ENCODE data around the gene SORCS2.
A peak's percentile ranks its signal among the peaks of the same experiment; 100 is the strongest.

SORCS2 gene

DNA sequence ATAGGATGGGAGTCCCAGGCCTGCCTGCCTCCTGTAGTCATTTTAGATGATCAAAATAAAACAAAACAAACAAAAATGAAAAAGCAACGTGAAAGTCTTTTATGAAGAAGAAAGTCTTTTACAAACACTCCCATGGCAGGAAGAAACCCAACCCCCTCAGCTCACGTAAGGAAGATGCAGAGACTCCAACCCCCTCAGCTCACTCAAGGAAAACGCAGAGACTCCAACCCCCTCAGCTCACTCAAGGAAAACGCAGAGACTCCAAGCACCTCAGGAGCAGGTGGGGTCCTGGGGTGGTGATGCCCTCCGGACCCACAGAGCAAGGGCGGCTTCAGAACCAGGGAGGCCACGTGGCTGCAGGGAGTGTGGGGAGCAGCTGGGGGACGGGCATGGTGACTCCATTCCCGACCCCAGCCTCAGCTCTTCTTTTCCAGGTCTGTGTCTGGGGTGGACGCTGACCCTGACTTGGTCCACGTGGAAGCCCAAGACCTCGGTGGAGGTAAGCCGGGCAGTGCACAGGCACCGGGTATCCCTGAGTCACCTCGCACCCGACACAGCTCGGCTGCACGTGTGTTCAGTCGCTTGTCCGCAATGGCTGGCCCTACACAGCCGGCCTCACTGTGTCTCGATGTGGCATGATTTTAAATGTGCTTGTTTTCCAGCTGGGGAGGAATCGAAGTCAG, 468.9 kb downstream of the SORCS2 start:
- DNase-seq: no peak

DNA sequence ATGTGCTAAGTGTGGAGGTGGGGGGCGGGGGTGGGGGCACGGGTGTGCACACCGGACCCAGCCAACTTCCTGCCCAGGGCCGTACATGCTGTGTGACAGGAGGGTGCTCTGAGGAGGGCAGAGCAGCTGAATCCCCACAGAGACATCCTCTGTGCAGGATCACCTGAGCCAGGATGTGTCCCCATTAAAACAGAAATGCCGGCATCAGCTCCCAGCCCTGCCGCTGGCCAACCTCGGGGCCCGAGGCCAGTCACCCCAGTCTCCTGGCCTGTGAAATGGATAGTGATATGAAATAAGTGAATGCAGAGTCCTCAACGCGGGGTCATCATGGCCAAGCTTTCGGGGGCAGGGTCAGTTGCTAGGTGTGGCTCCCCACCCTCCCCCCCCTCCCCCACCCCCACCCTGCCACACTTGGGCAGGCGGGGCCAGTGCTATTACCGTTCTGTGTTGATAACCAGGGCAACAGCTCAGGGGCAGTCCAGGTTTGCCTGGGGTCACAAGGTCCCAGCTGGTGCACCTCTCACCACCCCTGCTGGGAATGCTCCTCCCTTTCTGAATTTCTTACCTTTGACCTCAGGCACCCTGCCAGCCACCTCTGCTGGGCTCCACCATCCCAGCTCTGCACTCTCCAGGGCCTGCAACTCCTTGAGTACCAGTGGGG, 469.6 kb downstream of the SORCS2 start:
- DNase-seq: no peak

DNA sequence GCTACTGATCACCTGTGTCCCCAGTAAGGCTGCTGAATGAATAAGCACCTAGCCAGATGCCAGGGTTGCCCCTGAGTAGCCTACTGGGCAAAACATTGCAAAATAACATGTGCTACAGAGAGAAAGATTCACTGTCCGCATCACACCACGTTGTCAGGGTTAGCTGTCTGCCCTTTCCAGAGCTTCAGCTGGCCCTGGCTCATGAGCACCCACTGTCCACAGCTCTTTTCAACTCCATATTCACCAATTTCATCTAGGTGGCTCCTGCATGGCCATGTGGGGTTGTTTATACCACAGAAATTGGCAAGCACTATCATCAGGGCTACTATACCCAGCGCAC, 470.1 kb downstream of the SORCS2 start:
- DNase-seq: no peak

DNA sequence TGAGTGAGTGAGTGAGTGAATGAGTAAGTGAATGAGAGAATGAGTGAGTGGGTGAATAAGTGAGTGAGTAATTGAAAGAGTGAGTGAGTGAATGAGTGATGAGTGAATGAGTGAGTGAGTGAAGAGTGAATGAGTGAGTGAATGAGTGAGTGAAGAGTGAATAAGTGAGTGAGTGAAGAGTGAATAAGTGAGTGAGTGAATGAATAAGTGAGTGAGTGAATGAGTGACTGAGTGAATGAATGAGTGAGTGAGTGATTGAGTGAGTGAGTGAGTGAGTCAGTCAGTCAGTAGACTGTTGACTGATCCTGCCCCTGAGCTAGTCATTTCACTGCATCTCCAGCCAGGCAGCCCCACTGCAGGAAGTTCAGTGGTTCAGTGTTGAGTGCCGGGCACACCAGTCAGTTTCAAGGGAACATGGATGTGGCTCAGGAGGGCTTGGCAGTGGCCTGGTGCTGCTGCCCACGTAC, 470.8 kb downstream of the SORCS2 start:
- DNase-seq: no peak

DNA sequence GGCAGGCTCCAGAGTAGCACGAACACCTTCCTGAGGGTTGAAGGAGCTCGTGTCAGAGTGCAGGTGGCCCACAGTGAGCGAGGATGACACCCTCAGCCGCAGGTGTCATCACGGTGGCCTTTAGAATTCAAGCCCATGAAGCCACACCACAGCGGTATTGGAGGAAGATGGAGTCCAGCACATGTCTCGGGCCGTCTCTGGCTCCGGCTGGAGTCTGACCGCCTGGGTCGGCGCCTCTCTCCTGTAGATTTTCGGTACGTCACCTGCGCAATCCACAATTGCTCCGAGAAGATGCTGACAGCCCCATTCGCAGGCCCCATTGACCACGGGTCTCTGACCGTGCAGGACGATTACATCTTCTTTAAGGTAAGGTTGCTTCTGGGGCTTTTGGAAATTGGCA, 471.8 kb downstream of the SORCS2 start:
- no peak for DNase-seq

DNA sequence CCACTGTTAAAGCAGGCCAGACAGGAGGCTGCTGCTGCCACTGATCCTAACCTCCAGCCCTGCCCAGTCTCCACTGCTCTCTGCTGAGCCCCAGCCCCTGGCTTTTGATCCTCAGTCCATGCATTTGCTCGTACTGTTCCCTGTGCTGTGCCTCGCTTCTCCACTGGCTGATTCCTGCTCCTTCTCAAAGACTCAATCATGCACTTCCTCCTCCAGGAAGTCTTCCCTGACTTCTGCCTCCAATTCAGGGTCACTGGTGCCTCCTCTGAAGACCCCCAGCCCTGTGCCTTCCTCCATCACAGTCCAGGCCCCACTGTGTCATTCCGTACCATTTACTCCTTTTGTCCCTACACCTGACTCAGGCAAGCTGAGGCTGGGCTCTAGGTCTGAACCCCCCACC, 473.0 kb downstream of the SORCS2 start:
- DNase-seq: no peak

DNA sequence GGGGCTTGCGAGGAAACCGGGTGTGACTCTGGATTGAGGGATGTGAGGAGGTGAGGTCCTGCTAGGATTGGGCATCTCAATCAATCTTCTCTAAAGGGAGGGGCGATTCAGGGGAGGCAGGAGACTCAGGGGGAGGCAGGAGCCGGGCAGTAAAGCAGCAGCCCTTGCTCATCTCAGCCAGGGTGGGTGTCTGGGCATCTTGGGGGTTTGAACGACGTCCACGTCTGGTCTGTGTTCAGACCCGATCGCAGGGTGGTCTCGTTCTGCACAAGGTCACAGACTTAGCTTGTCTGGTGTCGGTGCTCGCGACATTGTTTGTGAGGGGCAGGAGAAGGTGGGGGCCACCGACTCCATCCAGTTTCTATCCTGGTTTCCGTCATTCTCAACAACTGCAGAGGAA, 473.7 kb downstream of the SORCS2 start:
- DNase-seq: no peak

DNA sequence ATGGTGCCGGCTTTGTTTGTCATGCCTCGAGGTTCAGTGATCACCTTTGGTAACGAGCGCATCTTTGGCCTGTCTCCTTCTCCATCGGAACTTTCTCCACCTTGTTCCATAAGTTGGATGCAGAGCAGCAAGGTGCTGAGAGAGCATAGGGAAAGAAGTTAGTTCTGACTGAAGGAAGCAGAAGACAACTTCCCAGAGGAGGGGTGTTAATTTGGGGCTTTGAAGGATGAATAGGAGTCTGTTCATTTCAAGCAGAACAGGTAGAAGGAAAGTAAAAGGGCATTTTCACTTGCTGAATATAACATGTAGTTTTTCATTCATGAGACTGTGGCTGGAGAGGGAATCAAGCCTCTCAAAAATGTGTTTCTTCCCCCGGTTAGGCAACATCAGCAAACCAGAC, 474.4 kb downstream of the SORCS2 start:
- DNase-seq: no peak

DNA sequence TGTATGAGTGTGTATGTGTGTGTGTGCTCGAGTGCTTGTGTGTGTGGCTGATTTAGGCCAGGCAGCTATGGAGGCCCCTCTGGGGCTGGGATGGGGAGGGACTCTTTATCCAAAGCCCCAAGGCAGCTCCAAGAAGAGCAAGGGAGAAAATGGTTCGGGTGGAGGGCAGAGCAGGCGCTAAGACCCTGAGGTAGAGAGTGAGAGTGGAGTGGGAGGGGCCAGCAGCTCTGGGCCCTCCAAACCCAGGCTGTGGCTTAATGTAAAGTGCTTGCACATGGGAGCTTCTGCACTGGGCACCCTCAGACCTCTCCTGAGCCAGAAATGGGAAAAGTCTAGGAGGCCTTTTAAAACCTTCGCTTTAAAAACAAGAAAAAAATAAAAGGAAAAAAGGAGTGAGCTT, 475.9 kb downstream of the SORCS2 start:
- DNase-seq: no peak

DNA sequence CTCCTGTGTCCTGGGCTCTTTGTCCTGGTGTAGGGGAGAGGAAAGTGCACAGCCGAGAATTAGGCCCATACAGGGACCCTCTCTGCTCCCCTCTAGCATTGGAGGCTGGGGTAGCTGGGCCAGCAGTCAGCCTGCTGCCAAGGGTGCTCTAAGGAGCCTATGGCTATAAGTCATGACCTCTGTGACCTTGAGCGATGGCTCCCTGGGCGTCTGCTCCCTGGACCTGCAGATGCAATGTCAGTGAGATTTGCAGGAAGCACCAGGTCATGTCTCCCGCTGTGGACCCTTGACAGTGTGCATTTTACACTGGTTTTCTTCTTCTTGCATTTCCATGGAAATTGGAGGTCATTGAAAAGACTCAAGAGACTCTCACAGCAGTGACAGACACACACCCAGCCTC, 476.5 kb downstream of the SORCS2 start:
- DNase-seq: no peak

DNA sequence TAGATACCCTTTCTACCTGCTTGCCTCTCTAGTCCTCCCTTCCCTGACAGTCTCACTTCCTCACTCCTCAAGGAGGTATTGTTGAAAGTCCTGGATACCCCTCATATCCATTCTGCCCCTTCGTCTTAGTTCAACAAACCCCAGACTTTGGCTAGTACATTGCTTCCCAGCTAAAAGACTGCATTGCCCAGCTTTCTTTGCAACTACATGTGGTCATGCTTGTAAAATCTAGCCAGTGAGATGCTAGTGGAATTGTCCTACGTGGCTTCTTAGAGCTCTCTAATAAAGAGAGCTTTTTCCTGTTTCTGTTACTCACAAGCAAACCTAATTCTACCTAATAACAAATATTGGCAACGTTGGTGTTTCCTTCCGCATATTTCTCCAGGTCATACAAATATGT, 480.3 kb downstream of the SORCS2 start:
- no peak for DNase-seq

DNA sequence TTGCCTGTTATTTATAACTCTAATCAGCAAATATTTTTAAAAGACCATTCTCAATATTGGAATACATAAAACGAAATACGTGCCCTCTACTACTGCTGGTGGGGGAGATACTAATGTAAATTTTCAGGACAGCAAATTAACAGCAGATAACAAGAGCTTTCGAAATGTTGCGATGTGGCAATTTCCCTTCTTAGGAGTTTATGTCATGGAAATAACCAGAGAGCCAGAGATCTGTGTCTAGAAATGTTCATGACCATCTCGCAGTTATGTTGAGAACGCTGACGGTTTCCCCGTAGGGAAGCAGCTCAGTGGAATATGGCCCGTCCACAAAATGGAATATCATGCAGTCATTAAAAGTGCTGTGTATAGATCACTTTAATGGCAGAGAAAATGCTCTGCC, 480.8 kb downstream of the SORCS2 start:
- DNase-seq: peak; percentile 82 to 87

DNA sequence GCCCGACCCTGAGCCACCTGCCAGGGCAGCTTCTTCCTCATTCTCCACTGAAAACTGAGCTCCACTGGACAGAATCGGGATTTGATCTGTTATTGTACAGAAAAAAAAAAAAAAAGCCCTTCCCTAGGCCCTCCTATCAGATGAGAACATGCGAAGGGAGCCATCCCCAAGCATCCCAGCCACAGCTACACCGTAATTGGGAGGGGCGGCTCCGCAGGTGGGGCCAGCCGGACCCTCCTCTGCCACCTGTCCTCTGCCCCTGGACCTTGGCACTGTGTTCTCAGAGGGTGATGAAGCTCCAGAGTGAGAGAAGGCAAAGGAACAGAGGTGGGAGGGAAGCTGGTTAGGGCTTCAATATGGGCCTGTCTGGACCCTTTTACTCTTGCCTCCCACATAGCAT, 482.4 kb downstream of the SORCS2 start:
- DNase-seq: no peak

DNA sequence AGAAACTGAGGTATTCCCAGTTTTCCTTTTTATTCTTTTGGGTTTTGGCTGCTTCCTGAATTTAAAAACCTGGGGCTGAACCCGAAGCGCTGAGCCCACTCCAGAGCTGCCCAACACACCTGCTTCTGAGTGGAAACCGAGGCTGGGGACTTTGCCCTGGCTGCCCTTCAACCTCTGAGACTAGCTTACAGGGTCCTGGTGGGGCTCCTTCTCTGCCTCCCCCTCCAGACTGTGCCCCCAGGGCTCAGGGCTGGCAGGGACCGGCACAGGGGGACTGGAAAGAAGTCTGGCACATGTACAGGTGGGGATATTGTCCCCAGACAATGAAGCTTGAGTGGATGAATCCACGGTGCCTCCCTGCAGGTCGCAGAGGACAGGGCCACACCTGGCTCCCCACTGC, 482.8 kb downstream of the SORCS2 start:
- DNase-seq: no peak

DNA sequence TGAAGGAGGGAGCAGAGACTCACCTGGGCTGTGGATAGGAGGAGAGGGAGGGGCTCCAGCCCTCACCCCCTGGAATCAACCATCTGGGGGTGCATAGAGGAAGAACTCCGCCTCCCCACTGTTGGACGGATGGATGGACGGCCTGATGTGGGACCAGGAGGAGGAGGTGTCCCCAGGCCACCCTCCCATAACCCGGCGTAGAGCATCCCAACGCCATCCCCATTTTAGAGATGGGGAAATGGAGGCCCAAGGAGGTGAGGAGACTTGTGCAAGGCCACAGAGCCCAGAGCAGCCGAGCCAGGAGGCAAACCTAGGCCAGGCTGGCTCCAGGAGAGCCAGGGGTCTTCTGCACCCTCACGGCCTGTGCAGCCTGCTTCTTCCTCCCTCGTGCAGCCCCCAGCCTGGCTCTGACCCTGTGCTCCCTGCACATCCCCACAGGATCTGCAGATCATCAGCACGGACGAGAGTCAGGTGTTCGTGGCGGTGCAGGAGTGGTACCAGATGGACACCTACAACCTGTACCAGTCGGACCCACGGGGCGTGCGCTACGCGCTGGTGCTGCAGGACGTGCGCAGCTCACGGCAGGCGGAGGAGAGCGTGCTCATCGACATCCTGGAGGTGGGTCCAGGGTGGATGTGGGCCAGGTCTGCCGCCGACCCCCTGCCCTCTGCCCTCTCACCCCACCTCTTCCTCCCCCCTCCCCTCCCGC, 483.4 kb downstream of the SORCS2 start:
- DNase-seq: no peak

DNA sequence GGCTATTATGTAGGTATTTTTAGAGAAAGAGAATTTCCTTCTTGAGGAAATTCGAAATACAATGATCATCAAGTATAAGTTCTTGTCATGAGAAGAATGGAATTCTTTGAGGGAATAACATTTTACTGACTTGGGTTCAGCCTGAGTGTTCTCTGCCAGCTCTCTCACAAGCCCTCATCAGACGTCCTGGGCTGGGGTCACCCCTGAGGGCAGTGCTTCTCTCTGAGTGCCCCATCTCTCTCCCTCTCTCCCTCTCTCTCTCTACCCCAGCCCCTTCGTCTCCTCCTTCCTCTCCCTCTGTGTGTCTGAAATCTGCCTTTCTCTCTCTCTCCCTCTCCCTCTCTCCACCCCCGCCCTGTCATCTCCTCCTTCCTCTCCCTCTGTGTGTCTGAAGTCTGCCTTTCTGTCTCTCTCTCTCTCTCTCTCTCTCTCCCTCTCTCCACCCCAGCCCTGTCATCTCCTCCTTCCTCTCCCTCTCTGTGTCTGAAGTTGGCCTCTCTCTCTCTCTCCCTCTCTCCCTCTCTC, 484.1 kb downstream of the SORCS2 start:
- no peak for DNase-seq

DNA sequence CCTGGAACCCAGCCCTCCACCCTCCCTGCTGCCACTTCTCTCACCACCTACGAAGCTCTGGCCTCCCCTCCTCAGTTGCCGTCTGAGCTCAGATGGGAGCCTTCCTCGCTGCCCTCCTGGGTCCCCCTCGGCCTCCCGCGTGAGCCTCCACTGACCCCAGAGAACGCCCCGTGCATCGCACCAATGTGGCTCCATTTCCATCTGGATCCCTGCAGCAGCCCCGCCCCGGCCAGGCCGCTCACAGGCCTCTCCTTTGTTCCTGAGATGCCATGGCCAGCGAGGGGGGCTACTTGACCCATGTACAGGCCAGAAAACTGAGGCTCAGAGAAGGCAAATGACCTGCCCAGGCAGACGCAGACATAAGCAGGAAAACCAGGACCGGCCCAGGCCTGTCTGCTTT, 484.7 kb downstream of the SORCS2 start:
- no peak for DNase-seq

DNA sequence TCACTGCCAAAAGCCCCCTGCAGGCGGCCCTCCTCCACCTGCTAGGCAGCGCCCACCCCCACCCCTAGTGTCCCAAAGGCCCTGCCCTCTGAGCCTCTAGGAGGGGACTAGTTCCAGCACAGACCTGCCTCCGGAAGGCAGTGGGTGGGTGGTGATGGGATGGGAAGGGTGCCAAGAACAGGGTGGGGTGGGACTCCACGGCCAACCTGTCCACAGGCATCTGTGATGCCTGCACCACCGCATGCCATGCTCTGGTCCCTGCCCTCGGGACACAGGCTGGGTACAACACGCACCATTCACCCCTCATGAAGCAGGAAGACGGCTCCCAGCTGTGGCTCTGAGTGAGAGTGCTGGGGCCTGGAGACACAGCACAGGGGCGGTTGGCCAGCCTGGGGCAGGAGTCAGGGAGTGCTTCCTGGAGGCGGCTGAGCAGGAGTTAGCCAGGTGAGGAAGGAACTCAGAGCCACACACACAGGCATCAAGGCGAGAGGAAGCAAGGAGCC, 485.5 kb downstream of the SORCS2 start:
- DNase-seq: no peak

DNA sequence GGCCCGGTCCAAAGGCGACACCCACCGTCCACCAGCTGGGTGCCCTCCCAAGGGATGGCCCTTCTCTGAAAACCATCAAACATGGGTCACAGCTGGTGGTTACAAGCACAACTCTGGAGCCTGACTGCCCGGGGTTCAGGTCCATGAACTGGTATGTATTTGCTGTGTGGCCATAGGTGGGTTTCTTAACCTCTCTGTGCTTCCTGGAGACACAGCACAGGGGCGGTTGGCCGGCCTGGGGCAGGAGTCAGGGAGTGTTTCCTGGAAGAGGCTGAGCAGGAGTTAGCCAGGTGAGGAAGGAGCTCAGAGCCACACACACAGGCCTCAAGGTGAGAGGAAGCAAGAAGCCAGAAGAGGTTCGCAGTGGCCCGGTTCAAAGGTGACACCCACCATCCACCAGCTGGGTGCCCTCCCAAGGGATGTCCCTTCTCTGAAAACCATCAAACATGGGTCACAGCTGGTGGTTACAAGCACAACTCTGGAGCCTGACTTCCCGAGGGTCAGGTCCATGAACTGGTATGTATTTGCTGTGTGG, 486.0 kb downstream of the SORCS2 start:
- DNase-seq: no peak

DNA sequence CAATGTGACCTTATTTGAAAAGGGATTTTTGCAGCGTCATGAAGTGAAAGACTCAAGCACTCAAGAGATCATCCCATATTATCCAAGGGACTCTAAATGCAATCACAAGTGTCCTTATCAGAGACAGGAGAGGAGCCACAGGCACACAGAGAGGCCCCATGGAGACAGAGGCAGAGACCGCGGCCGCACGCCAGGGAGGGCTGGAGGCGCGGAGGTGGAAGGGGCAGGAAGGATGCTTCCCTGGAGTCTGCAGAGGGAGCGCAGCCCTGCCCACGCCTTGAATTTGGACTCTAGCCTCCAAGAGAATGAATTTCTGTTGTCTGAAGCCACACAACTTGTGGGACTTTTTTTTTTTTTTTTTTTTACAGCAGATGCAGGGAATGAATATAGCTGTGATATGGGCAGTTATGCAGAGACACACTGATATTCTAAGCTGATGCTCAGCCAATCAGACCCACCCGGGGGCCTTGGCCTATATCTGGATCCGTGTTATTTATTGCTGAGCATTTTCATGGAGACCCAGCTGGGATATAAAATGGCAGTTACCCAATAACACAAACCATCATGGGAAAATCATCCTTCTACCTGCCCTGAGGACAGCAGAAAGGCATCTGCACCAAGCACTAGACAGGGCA, 487.2 kb downstream of the SORCS2 start:
- no peak for DNase-seq

DNA sequence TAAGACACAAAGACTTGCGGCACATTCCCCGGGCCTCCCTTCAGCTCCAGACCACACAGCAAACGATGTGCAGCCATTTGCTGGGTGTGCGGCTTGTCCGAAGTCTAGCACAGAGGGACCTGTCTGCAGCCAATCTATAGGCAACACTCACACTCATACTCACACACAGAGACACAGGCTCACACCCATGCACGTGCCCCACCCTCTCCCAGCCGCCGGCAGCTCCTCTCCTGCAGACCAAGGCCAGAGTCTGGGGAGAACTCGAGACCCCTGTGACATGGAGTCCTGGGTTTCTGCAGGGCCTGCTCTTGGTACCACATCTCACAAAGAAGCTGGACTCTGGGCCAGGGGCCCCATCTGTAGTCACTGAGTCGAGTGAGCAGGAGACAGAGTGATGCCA, 487.8 kb downstream of the SORCS2 start:
- DNase-seq: no peak

DNA sequence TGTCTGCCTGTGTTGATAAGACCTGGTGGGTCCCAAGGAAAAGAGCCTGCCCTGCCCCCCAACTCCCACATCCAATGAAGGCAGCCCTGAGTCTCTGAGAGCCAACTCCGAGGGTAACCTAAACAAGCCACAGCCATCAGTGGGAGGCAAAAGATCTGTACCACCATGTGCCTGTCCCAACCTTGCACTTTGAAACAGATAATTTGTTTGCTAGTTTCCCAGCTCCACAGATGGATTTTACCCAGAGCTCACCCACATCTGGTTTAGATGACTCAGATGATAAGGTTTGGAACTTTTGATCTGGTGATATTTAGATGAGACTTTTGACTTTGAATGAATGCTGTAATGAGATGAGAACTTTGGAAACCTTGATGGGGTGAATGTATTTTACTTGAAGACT, 488.4 kb downstream of the SORCS2 start:
- DNase-seq: no peak

DNA sequence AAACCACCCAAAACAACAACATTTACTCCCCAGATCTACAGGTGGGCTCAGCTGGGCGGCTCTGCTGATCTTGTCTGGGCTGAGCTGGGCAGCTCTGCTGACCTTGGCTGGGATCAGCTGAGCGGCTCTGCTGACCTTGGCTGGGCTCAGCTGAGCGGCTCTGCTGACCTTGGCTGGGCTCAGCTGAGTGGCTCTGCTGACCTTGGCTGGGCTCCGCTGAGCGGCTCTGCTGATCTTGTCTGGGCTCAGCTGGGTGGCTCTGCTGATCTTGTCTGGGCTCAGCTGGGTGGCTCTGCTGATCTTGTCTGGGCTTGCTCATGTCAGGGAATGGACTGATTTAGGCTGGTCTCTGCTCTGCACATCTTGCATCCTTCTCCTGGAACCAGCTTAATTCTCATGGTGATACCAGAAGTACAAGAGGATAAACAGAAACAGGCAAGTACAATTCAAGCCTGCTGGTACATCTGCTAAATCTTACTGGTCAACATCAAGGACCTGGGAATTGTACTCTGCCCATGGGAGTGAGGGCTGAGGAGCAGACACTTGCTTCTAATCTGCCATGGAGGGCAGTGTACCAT, 490.9 kb downstream of the SORCS2 start:
- DNase-seq: no peak
